Activated CD8-positive, alpha-beta memory T cell treated with anti-CD3 and anti-CD28 coated beads, Interleukin-2, amount 50 U/mL, for 1 hour (primary cell): ENCODE data around the gene DOK5.

Experiments
- DNase-seq: peaks from one replicate; pipeline ENCODE4 v3.0.0-alpha.2; 2020; ENCODE audit errors: extremely low read depth

DOK5 gene

DNA sequence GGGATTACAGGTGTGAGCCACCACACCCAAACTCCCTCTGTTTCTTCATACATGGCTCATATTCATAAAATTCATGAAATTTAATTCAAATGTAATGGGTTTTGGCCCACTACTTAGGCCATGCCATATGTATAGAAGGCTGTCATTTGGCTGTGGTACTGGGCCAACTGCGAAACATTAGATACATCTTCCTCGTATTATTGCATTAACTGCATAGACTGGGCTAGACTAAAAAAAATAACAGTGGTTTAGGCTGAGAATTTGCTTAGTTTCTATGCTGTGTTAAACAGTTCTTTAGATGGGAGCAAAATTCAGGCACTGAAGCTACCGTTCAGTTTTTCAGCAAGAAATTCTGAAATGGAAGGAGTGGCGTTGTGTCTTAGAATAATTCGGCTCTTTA, 133.6 kb downstream of the DOK5 start:
- no peak for DNase-seq

DNA sequence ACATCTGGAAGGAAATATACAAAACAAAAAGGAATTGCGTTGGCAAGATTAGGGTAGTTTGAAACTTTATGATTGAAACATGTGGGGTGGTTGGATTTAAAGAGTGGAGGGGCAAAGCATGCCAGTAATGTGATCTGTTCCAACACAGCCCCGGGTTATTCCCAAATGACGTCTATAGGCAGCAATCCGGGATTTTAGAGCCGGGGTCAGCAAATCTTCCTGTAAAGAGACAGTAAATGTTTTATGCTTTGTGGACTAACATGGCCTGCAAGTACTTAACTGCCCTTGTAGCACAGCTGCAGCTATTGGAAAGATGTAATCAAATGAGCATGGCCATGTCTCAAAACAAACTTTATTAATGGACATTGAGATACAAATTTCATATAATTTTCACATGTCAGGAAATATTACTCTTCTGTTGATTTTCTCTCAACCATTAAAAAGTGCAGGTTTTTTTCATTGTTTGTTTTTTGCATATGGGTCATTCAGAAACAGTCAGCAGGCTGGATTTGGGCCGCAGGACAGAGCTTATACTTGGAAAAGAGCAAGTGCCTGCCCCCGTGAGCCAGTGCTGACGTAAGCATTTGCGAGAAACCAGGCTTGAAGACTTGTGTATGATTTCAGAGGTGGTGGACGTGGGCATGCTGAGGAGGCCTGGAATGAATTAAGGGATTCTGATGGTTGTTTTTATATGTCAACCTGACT, 136.5 kb downstream of the DOK5 start:
- DNase-seq, result no peak

GRCh38 chr20:54618412-54618811, 143.0 kb downstream of the DOK5 start:
- DNase-seq, result no peak

- no peak for DNase-seq
Measured at GRCh38 chr20:54619181-54619580, 143.8 kb downstream of the DOK5 start.

GRCh38 chr20:54619682-54620081, 144.3 kb downstream of the DOK5 start:
- DNase-seq, result no peak

- DNase-seq, result no peak
Measured at GRCh38 chr20:54620611-54621010, 145.2 kb downstream of the DOK5 start.

DNA sequence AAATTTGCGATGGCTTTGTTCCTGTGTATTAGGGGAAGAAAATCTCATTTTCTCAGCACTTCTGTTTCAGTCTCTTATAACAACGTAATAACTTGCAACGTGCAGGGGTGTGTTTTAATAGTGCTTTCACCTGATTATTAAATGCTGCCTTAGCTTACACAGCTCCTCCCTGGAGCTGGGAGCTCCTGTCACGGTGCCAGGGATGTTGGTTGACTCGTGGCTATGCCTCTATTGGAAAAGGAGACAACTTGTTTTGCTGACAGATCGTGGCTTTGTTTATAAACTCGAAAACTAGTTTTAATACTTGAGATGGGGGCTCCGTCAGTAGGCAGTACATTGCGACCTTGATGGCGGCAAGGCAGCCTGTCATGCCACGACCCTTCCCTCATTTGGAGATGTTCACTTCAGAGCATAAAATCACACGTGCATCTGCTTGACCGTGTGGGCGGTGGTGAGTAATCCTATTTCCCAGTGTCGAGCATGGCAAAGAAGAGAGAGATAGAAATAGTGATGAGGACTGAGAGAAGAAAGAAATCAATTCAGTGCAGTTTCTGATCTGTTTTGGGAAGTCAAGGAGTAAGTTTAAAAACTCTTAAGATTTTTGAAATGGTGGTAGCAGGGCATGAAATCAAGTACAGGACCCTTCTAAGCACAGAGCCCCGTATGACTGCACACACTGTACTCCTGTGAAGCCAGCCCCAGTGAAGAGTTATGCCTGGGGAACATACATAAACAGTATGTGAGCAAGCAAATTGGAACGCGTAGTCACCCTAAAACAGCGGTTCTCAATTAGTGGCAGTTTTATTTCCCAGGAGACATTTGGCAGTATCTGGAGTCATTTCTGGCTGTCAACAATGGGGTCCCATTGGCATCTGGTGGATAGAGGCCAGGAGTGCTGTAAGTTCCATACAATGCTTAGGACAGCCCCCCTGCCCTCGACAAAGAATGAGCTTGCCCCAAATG, 147.2 kb downstream of the DOK5 start:
- DNase-seq, result no peak

GRCh38 chr20:54623991-54624569, 148.7 kb downstream of the DOK5 start:
- no peak for DNase-seq

- DNase-seq, result no peak
Measured at GRCh38 chr20:54624706-54625390, 149.5 kb downstream of the DOK5 start.

DNA sequence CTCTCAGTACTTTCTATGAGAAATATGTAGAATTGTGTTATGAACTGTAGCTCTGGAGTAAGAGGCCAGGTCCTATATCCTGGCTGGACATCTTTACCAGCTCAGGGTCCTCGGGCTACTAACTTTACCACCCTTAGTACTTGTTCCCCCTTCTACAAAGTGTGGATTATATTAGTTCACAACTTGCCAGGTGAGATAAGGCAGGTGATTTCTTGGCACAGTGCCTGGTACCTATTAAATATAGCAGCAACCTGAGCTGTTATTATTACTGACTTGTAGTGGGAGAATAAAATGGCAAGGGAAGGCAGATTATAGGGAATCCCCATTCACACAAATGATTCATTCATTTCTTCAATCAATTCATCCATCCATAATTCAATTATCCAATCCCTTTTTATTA, 150.1 kb downstream of the DOK5 start:
- DNase-seq, result no peak

DNA sequence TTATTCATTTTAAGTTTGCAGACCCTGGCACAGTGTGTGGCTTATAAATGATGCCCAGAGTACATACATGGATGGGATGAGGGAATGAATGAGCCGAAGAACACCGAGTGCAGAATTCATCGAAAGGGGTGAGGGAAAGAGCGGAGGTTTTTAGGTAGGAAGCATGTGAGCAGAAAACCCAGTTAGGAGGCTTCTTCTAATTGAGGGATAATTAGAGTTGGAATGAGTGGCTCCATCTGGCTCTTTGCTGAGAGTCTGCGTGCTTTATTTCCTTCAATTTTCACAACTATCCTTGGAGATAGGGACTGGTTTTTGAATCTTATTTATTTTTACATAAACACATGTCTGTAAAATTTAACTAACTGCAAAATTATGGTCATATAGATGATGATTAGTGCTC, 150.7 kb downstream of the DOK5 start:
- no peak for DNase-seq

GRCh38 chr20:54629632-54630031, 154.2 kb downstream of the DOK5 start:
- no peak for DNase-seq

GRCh38 chr20:54630582-54630981, 155.2 kb downstream of the DOK5 start:
- DNase-seq, result no peak

DNA sequence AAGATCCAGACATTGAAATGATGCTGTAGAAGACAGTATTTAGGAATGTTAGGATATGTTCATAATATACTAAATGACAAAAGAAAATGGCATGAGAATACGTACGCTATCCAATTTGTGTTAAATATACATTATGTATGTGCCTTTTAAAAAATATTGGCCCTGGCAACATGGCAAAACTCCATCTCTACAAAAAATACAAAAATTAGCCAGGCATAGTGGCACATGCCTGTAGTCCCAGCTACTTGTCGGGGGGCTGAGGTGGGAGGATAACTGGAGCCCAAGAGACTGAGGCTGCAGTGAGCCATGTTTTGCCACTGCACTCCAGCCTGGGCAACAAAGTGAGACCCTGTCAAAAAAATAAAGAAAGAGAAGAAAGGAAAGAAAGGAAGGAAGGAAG, 155.7 kb downstream of the DOK5 start:
- DNase-seq, result no peak

- no peak for DNase-seq
Measured at GRCh38 chr20:54633374-54634355, 158.3 kb downstream of the DOK5 start.

- DNase-seq, result no peak
Measured at GRCh38 chr20:54636575-54636974, 161.2 kb downstream of the DOK5 start.

GRCh38 chr20:54639941-54640340, 164.5 kb downstream of the DOK5 start:
- no peak for DNase-seq

DNA sequence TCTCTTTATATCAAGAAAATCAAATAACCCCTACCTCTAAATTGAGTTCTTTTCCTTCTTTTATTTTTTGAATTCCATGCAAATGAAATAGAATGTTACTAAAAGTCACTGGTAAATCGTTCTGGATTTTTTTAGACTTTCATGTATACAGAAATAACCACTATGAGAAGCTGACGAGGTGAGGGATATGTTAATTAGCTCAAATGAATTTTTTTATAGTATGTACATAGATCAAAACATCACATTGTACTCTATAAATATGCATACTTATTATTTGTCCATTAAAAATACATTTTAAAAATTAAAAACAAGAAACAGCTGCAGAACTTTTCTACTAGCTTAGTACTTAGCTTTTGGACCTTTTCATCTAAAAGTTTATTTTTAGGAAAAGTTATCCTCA, 165.4 kb downstream of the DOK5 start:
- no peak for DNase-seq

DNA sequence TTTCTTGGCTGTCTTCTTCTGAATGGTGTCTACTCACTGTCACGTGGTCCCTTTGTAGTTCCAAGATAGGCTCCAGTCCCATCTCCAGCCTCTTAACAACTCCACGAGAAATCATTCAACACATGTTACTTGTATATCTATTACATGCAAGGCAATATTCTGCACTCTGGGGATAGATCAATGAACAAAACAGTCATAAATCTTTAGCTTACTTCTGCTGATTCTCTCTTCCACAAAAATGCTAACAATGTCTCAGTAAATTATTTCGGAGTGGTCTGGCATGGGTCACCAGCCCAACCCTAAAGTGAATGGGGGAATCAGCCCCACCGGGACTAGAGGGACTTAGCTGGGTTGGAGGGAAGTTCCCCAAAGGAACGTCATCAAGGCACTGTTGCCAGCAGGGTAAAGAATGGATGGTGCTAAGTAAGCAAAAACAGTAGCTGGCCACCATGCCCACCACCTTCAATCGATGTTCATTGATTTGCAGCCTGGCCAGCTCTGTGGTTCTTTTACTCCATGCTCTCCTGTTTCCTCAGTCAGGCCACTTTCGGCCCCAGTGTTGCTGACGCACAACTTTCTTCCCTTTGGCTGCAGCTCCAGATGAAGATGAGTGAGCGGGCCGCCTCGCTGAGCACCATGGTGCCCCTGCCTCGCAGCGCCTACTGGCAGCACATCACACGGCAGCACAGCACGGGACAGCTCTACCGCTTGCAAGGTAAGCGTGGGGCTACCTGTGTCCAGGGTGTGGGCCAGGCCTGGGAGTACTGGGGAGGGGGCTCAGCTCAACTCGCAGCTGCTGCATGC, 167.7 kb downstream of the DOK5 start:
- DNase-seq, result no peak

- no peak for DNase-seq
Measured at GRCh38 chr20:54643761-54644160, 168.4 kb downstream of the DOK5 start.
